ENCODE measurements around the gene STX1B. TPM values are rescaled to one million over a fixed set of nuclear protein-coding genes. Genes with fewer than 3 reads are reported as not detected.

STX1B gene
- total and polyA plus RNA-seq, 2 of the 8 experiments (the other 6 are each of a cell fraction or from before 2014, with no cell fraction given) = 8.9 to 20.2 TPM

GRCh38 chr16:30976486-30976885 lies 34.0 kb downstream of the STX1B start (continued):
- no peak for TF ChIP-seq KDM4A (IDR thresholded peaks at IDR 0.05; ENCODE audit: low read depth, low read length, severe bottlenecking)
